ENCODE data around the gene OTOP2. TPM values are rescaled to one million over a fixed set of nuclear protein-coding genes. Genes with fewer than 3 reads are reported as not detected.
"Not testable (repeated sequence)": the region's sequence is repeated elsewhere in the genome, so short reads cannot be mapped to it uniquely, and the experiment has no call there.

The OTOP2 gene
- polyA plus RNA-seq, 3 donors = not detected

DNA sequence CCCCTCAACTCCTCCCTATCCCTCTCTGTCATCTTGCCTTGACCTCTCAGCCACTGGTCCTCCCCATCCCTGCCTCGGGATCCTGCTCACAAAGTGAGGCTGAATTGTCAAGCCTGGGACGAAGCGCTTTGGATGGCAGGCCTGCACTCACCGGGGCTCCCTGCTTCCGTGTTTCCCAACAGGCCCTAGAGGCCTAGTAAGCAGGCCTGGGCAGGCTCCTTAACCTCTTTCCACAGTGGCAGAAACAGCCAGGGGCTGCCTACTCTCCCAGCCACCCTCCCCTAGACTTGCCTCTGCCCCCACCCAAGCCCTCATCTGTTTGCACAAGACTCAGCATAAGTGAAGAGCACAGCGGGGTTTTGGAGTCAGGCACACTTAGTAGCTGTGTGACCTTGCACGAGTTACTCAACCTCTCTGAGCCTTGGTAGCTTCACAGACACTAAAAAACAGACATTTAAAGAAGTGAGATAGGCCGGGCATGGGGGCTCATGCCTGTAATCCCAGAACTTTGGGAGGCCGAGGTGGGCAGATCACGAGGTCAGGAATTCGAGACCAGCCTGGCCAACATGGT, 25.6 kb upstream of the OTOP2 start:
- DNase-seq (ENCODE audit: extremely low read depth in 1 of 11, low read depth in 9 of 11, low spot score in 4 of 11) = no peak

GRCh38 chr17:74900208-74900607, 23.9 kb upstream of the OTOP2 start:
- DNase-seq (ENCODE audit: extremely low read depth in 1 of 11, low read depth in 9 of 11, low spot score in 4 of 11) = no peak

GRCh38 chr17:74901353-74902135, 22.5 kb upstream of the OTOP2 start:
- DNase-seq (ENCODE audit: extremely low read depth in 1 of 11, low read depth in 9 of 11, low spot score in 4 of 11) = no peak

DNA sequence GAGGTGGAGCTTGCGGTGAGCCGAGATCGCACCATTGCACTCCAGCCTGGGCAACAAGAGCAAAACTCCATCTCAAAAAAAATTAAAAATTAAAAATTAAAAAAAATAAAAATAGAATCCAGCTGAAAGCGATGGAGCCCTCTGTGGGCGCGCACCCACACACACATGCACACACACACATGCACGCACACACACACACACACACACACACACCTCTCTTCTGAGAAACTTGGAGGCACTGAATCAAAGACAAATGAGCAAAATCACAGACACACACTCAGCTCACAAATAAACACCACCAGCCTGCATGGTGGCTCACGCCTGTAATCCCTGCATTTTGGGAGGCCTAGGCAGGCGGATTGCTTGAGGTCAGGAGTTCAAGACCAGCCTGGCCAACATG, 21.0 kb upstream of the OTOP2 start:
- DNase-seq (ENCODE audit: extremely low read depth in 1 of 11, low read depth in 9 of 11, low spot score in 4 of 11) = no peak

DNA sequence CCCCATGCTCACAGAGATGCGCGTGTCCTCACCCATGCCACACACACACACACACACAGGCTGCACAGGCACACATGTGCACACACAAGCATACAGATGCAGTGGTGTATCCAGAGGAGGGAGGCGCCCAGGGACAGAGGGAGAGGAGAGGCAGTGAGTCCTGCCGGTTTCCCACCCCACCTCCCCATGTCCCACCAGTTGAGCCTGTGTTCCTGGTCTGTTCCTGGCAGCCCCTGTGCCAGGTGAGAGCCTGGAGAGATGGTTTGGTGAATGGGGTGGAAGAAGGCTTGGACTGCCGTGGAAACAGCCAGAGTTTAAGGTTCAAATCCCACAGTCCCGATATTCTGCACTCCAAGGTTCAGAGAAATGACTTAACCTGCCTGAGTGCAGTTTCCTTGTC, 20.4 kb upstream of the OTOP2 start:
- DNase-seq (ENCODE audit: extremely low read depth in 1 of 11, low read depth in 9 of 11, low spot score in 4 of 11) = no peak

GRCh38 chr17:74904687-74905409, 19.2 kb upstream of the OTOP2 start:
- DNase-seq (ENCODE audit: extremely low read depth in 1 of 11, low read depth in 9 of 11, low spot score in 4 of 11) = no peak

- not testable (repeated sequence) for DNase-seq (ENCODE audit: extremely low read depth in 1 of 11, low read depth in 9 of 11, low spot score in 4 of 11)
Measured at GRCh38 chr17:74906214-74906793, 17.8 kb upstream of the OTOP2 start.

DNA sequence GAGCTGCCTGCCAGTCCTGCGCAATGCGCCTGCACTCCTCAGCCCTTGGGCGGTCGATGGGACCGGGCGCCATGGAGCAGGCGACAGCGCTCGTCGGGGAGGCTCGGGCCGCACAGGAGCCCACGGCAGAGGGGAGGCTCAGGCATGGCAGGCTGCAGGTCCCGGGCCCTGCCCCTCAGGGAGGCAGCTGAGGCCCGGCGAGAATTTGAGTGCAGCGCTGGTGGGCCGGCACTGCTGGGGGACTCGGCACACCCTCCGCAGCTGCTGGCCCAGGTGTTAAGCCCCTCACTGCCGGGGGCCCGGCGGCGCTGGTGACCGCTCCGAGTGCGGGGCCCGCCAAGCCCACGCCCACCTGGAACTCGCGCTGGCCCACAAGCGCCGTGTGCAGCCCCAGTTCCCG, 17.1 kb upstream of the OTOP2 start:
- no peak for DNase-seq (ENCODE audit: extremely low read depth in 1 of 11, low read depth in 9 of 11, low spot score in 4 of 11)

GRCh38 chr17:74909097-74909496, 15.0 kb upstream of the OTOP2 start:
- DNase-seq (ENCODE audit: extremely low read depth in 1 of 11, low read depth in 9 of 11, low spot score in 4 of 11) = not testable (repeated sequence)

DNA sequence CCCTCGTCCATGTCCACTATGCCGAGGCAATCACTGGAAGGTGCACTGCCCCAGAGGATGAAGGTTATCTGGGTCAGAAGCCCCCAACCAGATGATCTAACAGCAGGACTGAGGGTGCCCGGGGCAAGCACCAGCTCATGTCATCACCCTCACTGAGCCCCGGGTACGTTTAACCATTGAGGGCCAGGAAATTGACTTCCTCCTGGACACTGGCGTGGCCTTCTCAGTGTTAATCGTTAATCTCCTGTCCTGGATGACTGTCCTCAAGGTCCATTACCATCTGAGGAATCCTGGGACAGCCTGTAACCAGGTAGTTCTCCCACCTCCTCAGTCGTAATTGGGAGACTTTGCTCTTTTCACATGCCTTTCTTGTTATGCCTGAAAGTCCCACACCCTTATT, 12.7 kb upstream of the OTOP2 start:
- not testable (repeated sequence) for DNase-seq (ENCODE audit: extremely low read depth in 1 of 11, low read depth in 9 of 11, low spot score in 4 of 11)

DNA sequence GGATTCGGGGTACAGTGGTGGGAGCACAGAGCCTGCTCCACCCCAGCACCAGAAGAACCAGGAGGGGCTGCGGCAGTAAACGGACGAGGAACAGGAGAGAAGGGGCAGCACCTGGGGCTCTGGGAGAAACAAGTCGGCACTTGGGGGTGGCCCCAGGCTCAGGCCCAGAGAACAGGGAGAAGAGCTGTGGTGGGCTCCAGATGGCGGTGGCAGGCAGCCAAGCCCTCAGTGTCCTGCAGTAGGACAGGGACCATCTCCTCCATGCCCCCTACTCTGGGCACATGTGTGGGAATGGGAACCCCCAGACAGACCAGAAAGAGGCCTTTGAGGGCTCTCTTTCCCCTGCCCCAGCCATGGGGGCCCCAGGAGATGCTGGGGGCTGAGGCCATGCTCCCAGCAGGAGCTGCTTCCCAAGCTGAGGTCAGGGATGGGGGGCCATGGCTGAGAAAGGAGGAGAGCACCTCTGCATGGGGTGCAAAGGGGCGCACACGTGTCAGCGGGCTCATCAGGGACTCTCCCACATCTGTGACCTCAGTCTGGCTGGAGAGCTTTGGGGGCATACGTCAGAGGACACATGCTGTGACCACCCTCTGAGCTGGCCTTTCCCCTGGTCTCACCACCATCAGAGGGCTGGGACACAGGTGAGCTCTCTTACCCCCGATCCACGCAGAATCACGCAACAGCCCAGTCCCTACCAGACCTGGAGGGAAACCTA, 7.8 kb upstream of the OTOP2 start:
- DNase-seq (ENCODE audit: extremely low read depth in 1 of 11, low read depth in 9 of 11, low spot score in 4 of 11) = no peak

- DNase-seq (ENCODE audit: extremely low read depth in 1 of 11, low read depth in 9 of 11, low spot score in 4 of 11) = no peak
Measured at GRCh38 chr17:74916851-74917199, 7.2 kb upstream of the OTOP2 start.

DNA sequence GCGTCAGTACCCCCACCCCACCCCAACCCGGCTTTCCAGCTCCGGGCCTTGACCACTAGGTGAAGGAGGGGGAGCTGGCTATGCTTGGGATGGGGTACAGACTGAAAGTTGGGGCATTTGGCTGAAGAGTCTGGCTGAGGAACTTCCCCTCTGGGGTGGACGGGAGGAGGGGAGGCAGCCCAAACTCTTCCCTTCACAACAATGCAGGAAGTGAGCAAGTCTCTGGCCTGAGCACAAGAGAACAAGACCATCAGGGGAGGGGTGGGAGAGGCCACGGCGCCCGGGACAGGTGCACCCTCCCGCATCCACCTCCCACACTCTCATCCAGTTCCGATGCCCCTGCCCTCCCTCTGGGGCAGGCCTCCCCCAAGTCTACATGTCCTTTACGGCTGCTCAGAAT, 6.6 kb upstream of the OTOP2 start:
- DNase-seq (ENCODE audit: extremely low read depth in 1 of 11, low read depth in 9 of 11, low spot score in 4 of 11) = no peak

- DNase-seq (ENCODE audit: extremely low read depth in 1 of 11, low read depth in 9 of 11, low spot score in 4 of 11) = no peak
Measured at GRCh38 chr17:74918906-74919305, 5.2 kb upstream of the OTOP2 start.

GRCh38 chr17:74919440-74920305, 4.4 kb upstream of the OTOP2 start:
- DNase-seq (ENCODE audit: extremely low read depth in 1 of 11, low read depth in 9 of 11, low spot score in 4 of 11) = no peak

DNA sequence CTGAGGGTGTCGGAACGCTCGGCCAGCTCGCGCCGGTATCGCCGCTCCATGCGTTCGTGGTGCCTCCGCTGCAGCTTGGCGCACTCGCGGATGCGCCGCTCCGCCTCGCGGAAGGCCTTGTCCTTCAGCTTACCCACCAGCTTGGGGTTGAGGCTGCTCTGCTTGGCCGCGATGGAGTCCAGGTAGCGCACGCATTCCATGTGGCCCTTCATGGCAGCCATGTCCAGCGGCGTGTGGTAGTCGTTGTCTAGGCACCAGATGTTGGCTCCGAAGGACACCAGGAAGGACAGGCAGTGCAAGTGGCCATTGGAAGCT, 3.8 kb upstream of the OTOP2 start:
- no peak for DNase-seq (ENCODE audit: extremely low read depth in 1 of 11, low read depth in 9 of 11, low spot score in 4 of 11)

- DNase-seq (ENCODE audit: extremely low read depth in 1 of 11, low read depth in 9 of 11, low spot score in 4 of 11) = no peak
Measured at GRCh38 chr17:74920642-74921025, 3.4 kb upstream of the OTOP2 start.

- DNase-seq (ENCODE audit: extremely low read depth in 1 of 11, low read depth in 9 of 11, low spot score in 4 of 11) = no peak
Measured at GRCh38 chr17:74921026-74921681, 2.9 kb upstream of the OTOP2 start.

Data from renal cortex interstitium (tissue), 11 donors.